Esophagus squamous epithelium (tissue), 4 donors: ENCODE measurements around the gene MYLK3.

Experiments
- CTCF ChIP-seq, 6 experiments: fragments of 450-650 bp in 4 of 6; fragments of 200-600 bp in 2 of 6; sonication (generic) in 2 of 6; IDR thresholded peaks; one replicate each; pipeline ENCODE4 v1.5.1; 2016 to 2019; ENCODE audit warnings: antibody characterized with exemption in 6 of 6, mild to moderate bottlenecking in 4 of 6, moderate library complexity in 4 of 6
- POLR2A ChIP-seq, 4 donors: fragments of 450-650 bp; IDR thresholded peaks; one replicate each; pipeline ENCODE4 v1.6.1; 2017; ENCODE audit warnings: antibody characterized with exemption in 4 of 4, mild to moderate bottlenecking in 4 of 4, moderate library complexity in 3 of 4

GRCh38 chr16:46789499-46790414, 41.6 kb upstream of the MYLK3 start:
- TF ChIP-seq CTCF (IDR thresholded peaks at IDR 0.05) (no peak), POLR2A (IDR thresholded peaks at IDR 0.05) (peak in 1 of 4 donors; percentile 15)
